ENCODE data around the gene MOBP. TPM values are rescaled to one million over a fixed set of nuclear protein-coding genes. Genes with fewer than 3 reads are reported as not detected.

Gene MOBP
- total RNA-seq, 2 donors from 2014 or later, result not detected

GRCh38 chr3:39502838-39503145 lies 35.3 kb downstream of the MOBP start:
- H3K4me3 ChIP-seq, result peak overlapping the region; percentile 51
- no peak for ATAC-seq (ENCODE audit: insufficient number of reproducible peaks, low FRiP score, low read depth)
- no peak for TF ChIP-seq CTCF (IDR thresholded peaks at IDR 0.05)

GRCh38 chr3:39505866-39506742 lies 38.6 kb downstream of the MOBP start:
- Histone ChIP-seq H3K4me3 (no peak overlapping the region), H3K9me3 (no peaks in the 10 kb centered on the region), H3K27ac (no peak overlapping the region), H3K4me1 (ENCODE audit: control insufficient read depth in 1 of 2, low read depth in 2 of 2) (no peaks in the 10 kb centered on the region), H3K27me3 (replicated peaks; ENCODE audit: insufficient read depth) (no peaks in the 10 kb centered on the region), H3K36me3 (no peaks in the 10 kb centered on the region)
- ATAC-seq (ENCODE audit: insufficient number of reproducible peaks, low FRiP score, low read depth), result no peak
- DNase-seq (ENCODE audit: low spot score), result no peak
- TF ChIP-seq CTCF (IDR thresholded peaks at IDR 0.05), result no peak

More at GRCh38 chr3:39502838-39503145, 35.3 kb downstream of the MOBP start:
- no peaks in the 10 kb centered on the region for H3K36me3 ChIP-seq
- no peaks in the 10 kb centered on the region for H3K27me3 ChIP-seq (replicated peaks; ENCODE audit: insufficient read depth)
- no peak for DNase-seq (ENCODE audit: low spot score)
- no peaks in the 10 kb centered on the region for H3K4me1 ChIP-seq (ENCODE audit: control insufficient read depth in 1 of 2, low read depth in 2 of 2)
- H3K27ac ChIP-seq, result no peak overlapping the region
- no peaks in the 10 kb centered on the region for H3K9me3 ChIP-seq

- H3K4me1 ChIP-seq (ENCODE audit: control insufficient read depth in 1 of 2, low read depth in 2 of 2), result no peaks in the 10 kb centered on the region
- H3K27ac ChIP-seq, result no peak overlapping the region
- no peak for TF ChIP-seq CTCF (IDR thresholded peaks at IDR 0.05)
- ATAC-seq (ENCODE audit: insufficient number of reproducible peaks, low FRiP score, low read depth) (no peak), DNase-seq (ENCODE audit: low spot score) (no peak)
- H3K9me3 ChIP-seq, result no peaks in the 10 kb centered on the region
- H3K4me3 ChIP-seq, result no peak overlapping the region
- no peaks in the 10 kb centered on the region for H3K27me3 ChIP-seq (replicated peaks; ENCODE audit: insufficient read depth)
- H3K36me3 ChIP-seq, result no peaks in the 10 kb centered on the region
Observed at GRCh38 chr3:39506863-39507262, 39.4 kb downstream of the MOBP start.

- Histone ChIP-seq H3K4me1 (ENCODE audit: control insufficient read depth in 1 of 2, low read depth in 2 of 2) (peaks cover 0 to 3% of the 10 kb centered on the region in 2 donors), H3K27me3 (replicated peaks; ENCODE audit: insufficient read depth) (no peaks in the 10 kb centered on the region), H3K27ac (no peak overlapping the region), H3K9me3 (no peaks in the 10 kb centered on the region), H3K4me3 (no peak overlapping the region), H3K36me3 (no peaks in the 10 kb centered on the region)
- ATAC-seq (ENCODE audit: insufficient number of reproducible peaks, low FRiP score, low read depth) (no peak), DNase-seq (ENCODE audit: low spot score) (no peak)
- no peak for TF ChIP-seq CTCF (IDR thresholded peaks at IDR 0.05)
Observed at GRCh38 chr3:39513791-39514369, 46.4 kb downstream of the MOBP start.

- Histone ChIP-seq H3K4me1 (ENCODE audit: control insufficient read depth in 1 of 2, low read depth in 2 of 2) (peaks cover 4 to 5% of the 10 kb centered on the region in 2 donors), H3K27ac (no peak overlapping the region), H3K36me3 (no peaks in the 10 kb centered on the region), H3K27me3 (replicated peaks; ENCODE audit: insufficient read depth) (no peaks in the 10 kb centered on the region), H3K9me3 (no peaks in the 10 kb centered on the region), H3K4me3 (no peak overlapping the region)
- no peak for ATAC-seq (ENCODE audit: insufficient number of reproducible peaks, low FRiP score, low read depth)
- no peak for TF ChIP-seq CTCF (IDR thresholded peaks at IDR 0.05)
- DNase-seq (ENCODE audit: low spot score), result no peak
Observed at GRCh38 chr3:39515681-39516441, 48.4 kb downstream of the MOBP start.
